Measurements from ENCODE around the gene KCTD16.

The KCTD16 gene

DNA sequence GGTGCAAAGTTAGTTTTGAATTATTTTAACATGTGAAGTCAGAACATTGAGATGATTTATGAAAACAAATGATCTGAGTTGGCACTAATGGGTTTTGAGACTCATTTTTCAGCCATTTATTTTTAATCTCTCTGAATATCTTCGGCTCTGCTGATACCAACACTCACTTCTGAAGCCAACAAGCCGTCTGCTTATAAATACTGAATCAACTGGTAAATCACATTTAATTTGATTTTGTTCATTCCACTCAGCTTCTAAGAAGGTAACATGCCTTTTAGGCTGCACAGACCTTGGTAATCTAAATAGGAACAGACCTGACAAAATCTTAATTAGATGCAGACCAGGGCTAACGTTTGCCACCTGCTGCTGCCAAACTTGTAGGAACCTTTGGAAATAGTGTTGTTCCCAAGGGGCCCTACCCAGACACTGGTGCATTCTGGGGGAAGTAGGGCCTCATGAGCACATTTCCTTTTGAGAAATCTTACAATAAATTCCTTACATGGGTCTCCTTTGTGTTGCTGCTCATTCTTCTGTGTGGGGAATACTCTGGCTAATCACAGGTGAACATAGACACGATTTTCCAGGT is 182.2 kb downstream of the KCTD16 start:
- DNase-seq: no peak

DNA sequence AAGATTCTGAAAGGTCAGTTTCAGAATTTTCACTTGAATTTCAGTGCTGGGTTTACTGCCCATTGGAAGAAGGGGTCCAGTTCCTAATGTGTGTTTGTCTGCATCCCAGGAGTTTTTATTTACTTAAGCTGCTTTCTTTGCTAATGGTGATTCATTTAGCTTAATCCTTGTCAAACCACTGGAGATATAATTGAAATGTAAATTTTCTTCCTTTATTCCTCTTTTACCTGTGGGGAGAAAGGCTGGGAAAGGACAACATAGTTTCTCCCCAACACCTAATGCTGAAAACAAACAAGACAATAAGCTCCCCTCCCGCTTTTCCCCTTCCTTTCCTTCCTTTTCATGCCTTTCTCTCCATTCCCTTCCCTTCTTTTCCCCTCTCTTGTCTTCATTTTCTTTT is 185.8 kb downstream of the KCTD16 start:
- DNase-seq: no peak

DNA sequence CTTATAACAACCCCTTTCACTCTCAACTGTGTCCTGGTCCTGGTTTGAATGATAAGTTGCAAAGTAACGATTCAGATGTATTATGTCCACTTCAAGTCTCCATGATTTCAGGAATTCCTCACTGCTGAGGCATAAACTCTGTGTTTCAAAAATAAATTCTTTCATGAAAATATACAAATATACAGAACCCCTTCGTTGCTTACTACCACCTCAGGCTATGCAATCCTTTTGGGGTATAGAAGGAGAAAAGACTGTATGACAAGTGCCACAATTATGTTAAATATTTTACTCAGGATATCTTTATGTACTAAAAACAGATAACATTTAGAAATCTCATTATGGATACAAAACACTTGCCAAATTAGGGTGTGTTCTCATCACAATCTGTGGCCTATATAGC is 190.7 kb downstream of the KCTD16 start:
- DNase-seq: no peak

DNA sequence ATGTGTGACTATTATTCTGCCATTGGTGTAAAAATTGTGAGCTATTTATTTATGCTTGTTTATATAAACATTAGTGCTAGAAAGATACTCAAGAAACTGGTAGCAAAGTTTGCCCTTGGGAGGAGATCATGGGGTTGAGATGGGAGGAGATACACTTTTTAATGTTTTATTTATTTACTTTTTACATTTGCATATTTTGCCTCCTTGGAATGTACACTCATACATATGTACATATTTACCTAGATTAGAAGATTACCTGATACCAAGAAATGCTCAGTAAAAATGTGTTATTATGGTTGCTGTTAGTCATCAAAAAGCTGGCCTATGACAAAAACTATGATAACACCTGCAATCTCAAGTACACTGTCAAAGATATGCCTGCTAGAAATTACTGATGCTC is 195.2 kb downstream of the KCTD16 start:
- DNase-seq: no peak

DNA sequence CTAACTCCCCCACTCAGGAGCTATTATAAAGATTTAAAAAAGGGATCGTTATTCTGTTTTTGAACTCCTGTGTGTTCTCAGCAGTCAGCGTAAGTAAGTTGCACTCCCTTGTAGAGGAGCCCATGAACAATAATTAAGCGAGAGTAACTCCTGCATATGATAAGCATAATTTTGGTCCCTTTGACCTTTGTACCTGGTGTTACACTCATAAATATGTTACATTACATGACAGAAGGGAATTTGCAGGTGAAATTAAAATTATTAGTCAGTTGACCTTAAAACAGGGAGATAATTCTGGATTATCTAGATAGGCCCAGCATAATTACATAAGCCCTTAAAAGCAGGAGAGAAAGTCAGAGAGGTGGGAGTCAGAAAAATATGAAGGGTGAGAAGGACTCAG is 197.3 kb downstream of the KCTD16 start:
- no peak for DNase-seq

DNA sequence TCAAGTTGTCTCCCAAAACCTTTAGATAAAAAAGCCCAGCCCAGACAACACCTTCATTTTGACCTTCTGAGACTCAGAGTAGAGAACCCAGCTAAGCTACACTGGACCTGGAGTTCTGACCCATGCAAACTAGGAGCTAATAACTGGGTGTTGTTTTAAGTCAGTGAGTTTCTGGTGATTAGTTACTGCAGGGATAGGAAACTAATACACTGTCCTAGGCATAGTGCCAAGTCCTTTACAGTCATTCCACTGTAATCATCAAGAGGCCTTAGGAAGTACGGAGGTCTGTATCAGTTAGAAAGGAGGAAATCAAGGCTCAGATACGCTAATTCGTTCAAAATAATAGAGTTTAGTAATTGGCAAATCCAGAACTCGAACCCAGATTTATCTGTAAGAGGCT is 197.9 kb downstream of the KCTD16 start:
- DNase-seq: no peak

DNA sequence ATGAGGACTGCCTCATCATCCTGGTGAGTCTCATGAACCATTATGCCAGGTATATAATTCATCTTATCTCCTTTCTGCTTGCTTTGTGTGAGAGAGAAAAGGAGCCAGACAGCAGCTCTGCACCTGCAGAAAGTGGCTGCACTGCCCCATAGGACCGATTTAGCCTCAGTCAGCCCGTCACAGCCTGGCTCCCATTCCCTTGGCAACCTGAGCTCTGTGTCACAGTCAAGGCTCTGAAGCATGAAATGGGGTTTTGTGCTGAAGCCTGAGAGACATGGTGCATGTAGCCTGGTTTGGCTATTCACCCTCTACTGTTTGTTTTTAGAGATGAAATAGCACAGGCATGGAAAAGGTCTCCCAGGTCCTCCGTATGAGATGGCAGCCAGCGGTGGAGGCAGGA is 198.3 kb downstream of the KCTD16 start:
- DNase-seq: no peak

DNA sequence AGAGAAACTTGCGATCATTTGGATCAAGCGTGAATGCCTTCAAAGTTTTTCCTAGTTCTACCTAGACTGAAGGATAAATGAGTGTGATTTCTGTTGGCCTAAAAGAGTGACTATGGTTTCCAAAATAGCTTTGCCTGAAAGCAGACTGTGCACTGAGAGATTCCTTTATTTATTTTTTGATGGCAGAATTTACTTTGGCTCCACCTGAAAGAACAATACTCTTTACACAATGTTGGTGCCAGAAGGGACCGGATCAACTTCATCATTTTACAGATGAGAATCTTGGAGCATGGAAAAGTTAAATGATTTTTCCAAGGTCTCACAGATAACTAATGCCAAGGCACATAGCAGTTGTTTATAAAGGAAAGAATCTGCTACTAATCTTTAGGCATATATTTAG is 199.6 kb downstream of the KCTD16 start:
- DNase-seq: no peak

DNA sequence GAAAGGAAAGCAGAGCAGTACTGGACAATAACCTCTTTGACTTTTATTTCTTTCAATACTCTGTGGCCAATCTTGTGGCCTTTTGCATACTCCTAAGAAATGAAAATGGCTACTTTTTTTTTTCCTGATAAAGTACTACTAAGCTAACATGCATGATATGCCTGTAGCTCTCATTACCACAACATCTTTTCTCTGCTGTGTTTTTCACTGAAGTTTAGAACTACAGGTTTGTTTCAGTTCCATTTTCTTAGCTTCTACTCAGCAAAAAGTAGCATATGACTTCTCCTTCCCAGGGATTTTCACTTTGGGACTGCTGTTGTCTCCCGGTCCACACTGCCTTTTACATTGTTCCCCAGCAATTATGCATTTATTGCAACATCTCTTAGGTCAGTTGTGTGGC is 204.0 kb downstream of the KCTD16 start:
- no peak for DNase-seq

DNA sequence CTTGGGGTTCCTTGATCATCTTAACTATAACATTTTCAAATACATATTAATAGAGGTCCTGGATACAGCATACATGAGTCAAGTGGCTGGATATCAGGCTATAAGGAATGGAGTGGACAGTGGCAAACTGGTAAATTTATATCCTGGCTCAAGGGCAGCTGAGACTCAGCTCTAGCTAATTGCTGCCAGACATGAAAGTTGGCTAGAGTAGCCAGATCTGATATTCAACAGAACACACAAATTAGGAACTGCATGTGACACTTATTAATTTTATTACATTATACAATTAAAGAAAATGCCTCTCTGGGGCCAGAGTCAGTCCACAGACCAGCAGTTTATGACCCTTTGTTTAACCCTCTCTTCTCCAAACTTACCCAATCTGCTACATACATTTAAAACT is 206.5 kb downstream of the KCTD16 start:
- no peak for DNase-seq

DNA sequence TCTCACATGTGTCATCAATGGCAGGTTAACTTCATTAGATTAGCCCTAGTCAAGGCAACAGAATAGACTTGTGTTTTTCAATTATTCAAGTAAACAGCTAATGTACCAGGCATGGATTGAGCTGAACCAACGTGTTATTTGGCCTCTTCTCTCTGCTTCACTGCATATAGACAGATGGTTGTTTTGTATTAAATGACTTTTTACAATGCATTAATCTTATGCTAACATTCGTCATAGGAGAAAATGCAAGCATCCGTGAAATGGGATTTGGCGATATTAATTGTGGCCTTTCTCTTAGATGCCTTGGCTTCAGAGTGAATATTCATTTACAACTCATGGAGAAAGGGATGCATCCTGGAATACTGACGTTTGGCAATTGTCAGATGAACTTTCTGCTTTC is 208.0 kb downstream of the KCTD16 start:
- no peak for DNase-seq

DNA sequence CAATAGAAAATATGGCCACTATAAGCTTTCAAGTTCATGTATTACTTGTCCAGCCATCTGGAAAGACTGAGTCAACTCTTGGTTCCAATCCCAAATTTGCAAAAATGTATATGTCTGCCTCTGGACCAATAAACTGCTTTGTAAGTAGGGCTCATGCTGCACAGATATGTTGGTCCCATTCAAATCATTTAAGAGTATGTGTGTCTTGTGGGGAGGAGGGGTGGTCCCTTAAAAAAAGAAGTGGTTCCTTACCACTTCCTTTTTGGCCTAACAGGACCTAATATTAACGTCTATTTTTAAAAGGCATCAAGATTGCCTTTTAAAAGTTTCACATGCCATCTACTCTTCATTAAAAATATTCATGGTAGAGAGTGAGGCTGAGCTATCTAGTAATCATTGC is 214.9 kb downstream of the KCTD16 start:
- DNase-seq: no peak

DNA sequence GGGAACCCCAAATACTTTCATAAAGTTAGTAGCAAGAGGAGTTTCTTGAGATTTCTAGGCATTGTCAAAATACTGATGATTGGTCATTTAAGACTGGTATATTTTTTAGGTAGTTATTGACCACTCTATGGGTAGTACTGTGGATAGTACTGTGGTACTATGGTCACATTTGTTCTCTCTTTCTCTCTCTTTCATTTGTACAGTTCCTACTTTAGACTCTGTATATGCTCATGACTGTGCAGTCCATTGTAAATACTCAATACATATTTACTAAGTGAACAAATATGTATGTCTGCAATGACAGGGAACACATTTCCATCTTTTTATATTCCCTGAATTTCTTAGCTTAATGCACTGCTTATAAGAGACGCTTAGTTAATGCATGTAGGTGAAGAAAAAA is 215.6 kb downstream of the KCTD16 start:
- DNase-seq: no peak

DNA sequence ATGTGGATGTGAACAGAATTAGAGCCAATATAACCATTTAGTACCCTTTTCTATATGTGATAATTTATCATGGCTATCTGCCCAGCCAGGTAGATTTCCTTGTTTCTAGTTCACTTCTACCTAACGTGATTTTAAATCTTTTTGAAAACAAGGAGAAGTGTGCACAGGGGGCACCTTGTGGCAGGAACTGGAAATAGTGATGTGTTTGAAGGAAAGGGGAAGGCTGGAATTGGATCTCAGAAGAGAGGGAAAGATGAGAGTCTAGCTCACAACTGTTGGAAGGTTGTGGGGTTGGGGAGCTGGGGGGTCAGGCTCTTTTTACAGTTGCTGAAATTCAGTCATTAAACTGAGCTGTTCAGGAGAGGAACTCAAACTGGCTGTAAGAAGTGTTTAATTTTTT is 219.5 kb downstream of the KCTD16 start:
- no peak for DNase-seq

DNA sequence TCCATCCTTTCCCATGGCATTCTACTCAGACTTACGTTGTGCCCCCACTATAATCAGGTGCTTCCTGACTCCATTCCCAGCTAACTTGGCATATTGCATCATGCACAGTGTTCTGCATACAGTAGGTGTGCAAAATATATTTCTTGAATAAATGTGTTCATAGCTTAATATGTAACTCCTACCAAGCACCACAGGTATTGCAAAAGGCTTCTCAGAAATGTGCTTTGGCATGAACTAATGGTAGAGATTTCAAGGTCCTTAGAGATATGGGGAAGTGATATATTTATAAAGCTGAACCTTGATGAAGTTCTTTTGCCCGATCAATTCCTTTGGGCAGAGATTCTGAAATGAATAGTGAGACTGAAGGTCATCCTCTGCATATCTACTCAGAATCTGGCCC is 220.4 kb downstream of the KCTD16 start:
- no peak for DNase-seq

DNA sequence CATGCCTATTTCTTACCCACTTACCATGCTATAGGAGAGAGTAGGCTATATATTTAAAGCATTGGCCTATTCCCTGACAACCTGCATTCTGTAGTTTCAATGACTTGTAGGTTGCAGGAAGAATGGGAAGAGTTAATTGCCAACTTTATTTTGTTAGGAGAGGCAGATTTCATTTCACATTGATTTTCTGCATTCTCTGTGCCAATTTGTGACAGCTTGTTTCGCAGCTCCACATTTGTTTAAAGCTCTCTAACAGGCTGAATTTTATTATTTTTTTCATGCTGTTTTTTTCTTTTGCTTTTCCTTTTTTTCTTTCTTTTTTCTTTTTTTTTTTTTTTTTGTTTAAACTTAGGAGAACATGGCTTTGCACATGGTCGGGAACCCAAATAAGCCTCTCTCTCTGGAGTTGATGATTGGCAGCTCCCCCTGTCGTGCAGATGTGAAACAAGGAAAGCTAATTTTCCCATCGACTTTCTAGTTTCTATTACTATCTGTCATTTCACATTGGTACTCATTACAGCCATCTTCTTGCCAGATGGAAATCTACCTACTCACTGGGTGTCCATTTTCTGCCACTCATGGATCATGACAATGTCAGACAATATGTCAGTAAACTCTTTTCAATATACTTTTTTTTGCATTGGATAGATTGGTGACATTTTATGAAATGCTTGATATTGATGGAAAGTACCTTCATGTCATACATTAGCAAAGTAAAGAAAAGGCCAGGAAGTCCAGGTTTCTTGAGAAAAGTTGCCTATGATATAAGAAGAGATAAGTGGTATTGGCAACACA is 223.2 kb downstream of the KCTD16 start:
- DNase-seq: no peak

DNA sequence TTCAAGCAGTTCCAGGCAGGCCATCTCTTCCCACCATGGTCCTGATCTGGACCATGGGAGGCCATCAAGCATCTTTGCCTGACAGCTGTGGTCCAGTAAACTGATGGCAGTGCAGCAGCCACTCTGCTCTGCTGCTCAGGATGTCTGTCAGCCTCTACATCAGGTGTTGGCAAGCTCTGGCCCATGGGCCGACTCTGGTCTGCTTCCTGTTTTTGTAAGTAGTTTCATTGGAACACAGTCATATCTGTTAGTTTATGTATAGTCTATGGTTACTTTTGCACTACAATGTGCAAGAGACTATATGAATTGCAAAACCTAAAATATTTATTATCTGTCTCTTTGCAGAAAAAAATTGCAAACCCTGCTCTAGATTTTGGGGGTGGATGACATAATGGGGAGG is 225.0 kb downstream of the KCTD16 start:
- no peak for DNase-seq

DNA sequence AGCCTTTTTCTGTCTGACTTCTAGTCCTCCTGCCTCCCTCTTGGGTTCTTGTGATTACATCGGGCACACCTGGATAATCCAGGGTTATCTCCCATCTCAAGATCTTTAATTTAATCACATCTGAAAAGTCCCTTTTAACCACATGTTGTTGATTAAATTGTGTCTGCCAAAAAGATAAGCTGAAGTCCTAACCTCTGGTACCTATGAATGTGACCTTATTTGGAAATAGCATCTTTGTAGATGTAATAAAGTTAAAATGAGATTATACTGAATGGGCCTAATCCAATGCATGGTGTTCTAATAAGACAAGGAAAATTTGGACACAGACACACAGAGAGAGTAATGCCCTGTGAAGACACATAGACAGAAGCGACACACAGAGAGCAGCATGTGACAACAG is 232.4 kb downstream of the KCTD16 start:
- no peak for DNase-seq

DNA sequence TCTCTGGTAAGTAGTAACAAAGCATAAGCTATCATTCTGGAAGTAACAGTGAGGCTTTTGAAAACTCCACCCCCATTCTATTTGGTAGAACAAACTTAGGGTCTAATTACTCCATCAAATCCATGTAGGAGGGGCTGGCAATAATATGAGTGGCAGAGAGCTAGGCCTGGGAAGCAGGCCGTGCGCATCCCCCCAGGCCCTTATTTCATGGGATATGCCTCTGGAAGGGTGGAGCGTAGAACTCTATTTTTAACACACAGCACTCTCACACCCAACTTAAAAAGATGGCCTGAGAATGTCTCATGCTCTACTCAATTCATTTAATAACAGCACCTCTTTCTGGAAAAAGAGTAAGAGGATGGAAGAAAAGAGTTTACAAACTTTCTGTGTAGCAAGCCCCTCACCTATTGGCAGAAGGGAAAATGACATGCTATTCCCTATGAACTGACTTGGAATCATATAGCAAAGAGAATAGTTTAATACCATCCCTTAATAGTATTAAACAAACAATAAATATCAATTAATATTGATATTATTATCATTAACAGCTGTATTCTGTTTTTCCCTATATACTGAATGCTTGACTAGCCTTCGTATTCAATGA is 233.2 kb downstream of the KCTD16 start:
- no peak for DNase-seq

DNA sequence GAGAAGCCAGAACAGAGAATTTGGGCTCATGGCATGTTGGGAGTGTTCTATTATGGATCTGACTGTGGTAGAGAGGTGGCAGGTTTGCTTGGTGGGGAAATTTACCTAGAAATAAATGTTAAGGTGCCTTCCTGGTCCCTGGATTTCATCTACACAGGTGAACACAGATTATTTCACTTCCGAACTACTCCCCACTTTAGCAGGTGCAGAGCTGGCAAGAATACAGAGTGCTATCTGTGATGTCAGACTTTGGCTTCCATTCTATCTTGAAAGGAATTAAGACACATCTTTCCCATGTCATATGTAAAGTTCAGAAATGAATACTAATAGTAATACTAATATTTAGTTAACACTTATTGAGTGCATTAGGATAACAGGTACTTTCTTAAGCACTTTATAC is 234.0 kb downstream of the KCTD16 start:
- no peak for DNase-seq

DNA sequence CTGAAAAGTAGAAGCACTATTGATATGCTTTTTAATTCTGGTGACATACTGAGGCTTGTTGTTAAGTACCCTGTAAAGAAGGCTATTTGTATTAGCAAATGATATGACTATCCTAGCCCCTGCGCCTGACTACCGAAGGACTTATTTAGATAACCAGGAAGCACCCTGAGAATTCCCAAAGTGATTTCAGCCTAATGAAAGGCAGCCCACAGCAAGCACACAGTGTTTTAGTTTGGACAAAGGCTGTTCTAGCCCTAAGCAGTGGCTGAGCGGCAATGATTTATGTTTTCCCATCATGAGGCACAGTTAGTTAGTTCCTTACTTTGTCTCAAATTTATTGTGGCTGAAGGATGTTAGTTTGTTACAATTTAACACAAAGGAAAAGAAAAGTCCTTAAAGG is 235.3 kb downstream of the KCTD16 start:
- DNase-seq: no peak

DNA sequence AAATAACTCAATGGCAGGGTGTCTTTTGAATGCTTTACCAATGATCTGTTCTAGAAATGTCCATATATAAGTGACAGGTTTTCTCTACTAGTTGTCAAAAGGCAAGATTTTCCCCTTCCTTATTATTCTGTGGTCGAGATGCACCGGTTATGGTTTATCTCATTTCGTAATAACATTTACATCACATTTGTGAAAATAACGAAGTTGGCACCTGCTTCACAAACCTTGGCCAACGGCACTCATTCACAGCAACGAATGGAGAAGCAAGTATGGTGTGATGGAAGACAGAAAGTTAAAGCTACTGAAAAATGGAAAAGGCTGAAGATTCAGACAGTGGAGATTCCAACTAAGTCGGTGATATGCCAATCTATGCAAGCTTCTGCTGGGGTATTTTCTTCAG is 235.8 kb downstream of the KCTD16 start:
- DNase-seq: no peak

DNA sequence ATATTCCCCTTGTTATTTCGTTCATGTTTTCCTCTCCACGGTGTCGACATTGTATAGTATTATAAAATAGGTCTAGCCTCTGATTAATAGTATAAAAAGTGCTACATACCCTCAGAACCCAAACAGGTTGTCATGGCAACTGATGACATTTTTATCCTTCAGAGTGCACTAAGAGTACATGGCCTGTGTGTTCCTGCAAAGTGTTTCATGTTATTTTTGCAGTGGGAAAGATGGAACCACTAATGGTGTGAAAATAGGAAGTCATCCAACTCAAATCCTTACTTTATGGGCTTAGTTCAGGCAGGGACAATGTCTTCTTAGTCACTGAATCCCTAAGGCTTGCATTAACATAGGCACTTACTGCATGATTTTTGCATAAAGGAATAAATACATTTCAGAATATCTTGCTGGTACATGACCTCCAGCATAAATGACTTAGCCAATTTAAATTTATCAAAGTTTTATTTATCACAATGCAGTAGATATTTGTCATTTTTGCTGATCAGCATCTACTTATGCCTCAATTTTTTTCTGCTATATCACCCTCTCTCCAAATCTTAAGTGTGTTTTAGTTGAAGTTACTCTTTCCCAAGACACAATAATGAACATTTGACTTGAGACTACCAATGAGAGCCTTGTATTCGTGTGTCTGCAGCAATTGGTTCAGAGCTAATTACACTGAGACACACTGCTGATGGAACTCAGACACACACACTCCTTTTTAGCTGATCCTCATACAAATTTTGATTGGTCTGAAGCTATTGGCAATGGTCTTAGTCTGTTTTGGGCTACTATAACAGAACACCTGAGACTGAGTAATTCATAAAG is 243.7 kb downstream of the KCTD16 start:
- DNase-seq: no peak

DNA sequence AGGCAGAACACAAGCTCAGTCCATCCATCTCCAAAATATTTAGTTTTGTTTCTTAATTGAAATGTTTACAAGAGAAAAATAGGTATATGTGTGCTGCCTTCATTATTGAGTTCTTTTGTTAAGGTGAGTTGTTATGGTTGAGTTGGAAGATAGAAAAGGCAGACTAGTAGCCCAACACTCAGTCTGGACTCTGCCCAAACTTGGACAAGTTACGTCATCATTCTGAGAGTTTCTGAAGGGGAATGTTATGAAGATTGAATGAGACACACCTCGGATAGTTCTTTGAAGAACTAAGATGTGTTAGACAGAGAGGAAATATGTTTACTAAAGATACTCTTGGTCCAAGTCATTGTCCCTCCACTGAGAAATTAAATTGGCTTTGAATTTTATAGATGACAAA is 245.5 kb downstream of the KCTD16 start:
- DNase-seq: no peak

Data from NK-92 treated with Interleukin-12 subunit alpha and Interleukin-12 subunit beta, amount 100 ng/mL, for 24 hours (cell line).